ENCODE results near the gene SLC7A14.
A peak's percentile ranks its signal among the peaks of the same experiment; 100 is the strongest.

Gene SLC7A14

DNA sequence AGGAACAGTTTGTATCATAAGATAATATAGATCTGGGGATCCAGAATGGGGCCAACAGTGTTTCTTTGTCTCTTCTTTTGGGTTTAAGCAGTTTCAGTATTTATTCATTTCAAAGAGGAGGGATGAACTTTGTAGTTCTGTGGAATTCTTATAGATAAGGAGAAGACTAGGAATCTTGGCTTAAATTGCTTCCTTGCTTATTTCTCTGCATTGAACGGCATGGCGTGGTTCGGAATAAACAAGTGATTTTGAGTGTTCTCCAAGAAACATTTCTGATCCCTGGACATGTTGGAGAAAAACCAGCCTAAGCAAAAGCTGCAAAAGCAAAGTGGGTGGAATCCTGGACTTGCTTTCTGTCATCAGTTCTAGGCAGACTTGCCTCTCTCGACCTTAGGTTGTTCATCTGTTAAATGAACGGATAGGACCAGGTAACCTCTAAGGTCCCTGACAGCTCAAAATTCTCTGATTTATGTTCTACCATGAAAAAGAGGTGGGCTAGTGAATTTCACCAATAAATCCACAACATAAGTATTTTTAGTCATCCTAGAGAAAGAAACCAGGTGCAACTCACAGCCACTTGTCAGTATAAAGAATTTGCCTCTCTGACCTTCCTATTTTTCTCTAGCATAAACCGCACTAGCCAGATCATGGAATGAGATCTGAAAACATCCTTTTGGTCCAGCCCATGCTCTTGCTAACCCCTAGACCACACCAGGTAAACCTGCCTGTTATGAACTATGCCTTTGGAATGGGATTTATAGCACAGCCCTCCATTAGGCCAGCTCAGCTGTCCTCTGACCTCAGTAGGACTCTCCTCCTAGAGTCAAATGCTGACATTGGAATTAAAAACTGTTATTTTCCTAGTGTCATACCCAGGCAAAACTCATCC, 88.4 kb downstream of the SLC7A14 start:
- no peak for DNase-seq (ENCODE audit: low spot score)

DNA sequence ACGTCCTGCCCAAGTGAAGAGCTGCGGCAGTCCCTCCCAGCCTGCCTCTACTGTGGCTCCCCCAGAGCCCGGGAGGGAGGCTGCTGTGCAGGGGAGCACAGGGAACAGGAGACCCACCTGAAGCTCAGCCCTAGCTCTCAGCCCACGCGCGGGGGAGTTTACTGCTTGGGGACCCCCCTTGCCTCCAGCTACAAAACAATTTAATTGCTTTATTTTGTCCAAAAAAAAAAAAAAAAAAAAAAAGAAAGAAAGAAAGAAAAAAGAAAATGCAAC, 89.1 kb downstream of the SLC7A14 start:
- DNase-seq (ENCODE audit: low spot score), result no peak

GRCh38 chr3:170496026-170496867, 89.6 kb downstream of the SLC7A14 start:
- no peak for DNase-seq (ENCODE audit: low spot score)

DNA sequence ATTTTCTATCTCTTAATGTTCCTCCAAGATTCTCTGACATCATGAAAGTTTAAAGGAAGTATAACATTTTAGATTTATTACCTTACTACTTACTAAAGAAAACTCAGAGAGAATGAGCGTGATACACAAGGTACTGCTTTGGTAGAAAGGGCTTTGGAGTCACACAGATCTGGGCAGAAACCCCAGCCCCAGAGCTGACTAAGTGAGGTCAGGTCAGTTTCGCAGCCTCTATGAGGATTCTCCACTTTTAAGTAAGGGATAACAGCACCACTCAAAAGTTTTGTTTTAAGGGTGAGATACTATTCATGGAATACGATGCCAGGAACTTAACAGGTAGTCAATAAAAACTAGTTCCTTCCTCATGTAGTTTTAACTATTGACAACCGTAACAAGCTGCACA, 91.1 kb downstream of the SLC7A14 start:
- DNase-seq (ENCODE audit: low spot score), result no peak

DNA sequence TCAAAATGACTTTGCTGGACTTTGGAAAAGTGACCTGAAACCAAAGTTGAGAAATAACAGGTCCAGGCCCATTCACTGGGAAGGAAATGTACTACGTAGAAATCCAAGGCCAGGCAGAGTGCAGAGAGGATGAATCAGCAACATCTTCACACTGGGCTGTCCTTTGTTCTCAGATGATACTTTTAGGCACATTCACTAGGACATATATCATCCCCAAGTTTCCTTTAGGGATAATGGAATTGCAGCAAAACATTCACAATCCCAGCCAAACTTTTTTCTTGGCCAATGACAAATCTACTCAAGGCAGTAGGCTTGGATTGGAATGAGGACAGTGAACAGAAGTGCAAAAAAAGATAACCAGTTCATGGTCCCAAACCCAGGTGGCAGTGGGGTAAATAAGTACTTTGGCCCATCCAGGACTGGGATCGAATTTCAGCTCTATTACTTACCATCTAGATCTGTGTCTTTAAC, 92.1 kb downstream of the SLC7A14 start:
- DNase-seq (ENCODE audit: low spot score), result peak; percentile 84

GRCh38 chr3:170491901-170492300, 94.0 kb downstream of the SLC7A14 start:
- no peak for DNase-seq (ENCODE audit: low spot score)

DNA sequence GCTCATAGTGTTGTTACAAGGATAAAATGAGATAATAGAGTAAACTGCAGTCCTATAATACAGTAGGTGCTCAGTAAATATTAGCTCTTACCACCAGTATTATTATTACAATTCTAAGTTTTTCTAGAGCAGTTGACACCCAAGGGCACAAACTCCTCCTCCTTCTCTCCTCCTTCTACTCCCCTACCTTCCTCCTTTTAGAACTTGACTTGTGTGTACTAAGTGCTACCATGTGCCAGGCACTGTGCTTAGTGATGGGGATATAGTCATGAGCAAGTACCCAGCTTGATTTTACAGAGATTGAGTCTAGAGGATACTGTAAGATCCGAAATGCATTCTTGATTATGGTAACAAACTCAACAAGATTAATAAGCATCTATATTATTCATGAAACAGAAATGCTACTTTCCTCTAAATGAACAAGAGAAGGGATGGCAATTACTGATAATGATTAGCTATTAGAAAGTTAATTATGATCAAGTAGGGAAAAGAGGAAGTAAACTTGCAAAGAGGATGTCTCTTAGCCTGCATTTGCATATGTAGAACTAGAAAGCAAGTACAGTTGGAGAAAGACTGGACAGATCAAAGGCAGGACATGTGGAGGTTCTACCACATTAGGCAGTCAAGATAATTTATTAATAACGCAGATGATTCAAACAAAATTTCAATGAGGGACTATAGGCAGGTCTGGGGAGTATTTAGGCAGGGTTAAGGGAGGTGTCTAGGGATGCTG, 94.9 kb downstream of the SLC7A14 start:
- no peak for DNase-seq (ENCODE audit: low spot score)

DNA sequence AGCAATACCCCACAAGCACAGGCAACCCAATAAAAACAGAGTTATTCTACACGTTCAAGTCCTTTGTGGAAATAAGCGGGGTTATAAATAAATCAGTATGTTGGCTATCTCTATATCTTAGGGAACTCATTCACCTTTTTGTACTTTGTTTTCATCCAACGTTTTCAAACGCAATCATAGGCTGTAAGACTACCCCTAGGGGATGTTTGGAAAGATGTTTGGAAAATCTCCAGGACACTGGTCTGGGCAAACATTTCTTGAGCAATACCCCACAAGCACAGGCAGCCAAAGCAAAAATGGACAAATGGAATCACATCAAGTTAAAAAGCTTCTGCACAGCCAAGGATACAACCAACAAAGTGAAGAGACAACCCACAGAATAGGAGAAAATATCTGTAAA, 97.1 kb downstream of the SLC7A14 start:
- DNase-seq (ENCODE audit: low spot score), result no peak

GRCh38 chr3:170487031-170487430, 98.8 kb downstream of the SLC7A14 start:
- DNase-seq (ENCODE audit: low spot score), result no peak

- DNase-seq (ENCODE audit: low spot score), result no peak
Observed at GRCh38 chr3:170486398-170486797, 99.5 kb downstream of the SLC7A14 start.

GRCh38 chr3:170485696-170486095, 100.2 kb downstream of the SLC7A14 start:
- no peak for DNase-seq (ENCODE audit: low spot score)

DNA sequence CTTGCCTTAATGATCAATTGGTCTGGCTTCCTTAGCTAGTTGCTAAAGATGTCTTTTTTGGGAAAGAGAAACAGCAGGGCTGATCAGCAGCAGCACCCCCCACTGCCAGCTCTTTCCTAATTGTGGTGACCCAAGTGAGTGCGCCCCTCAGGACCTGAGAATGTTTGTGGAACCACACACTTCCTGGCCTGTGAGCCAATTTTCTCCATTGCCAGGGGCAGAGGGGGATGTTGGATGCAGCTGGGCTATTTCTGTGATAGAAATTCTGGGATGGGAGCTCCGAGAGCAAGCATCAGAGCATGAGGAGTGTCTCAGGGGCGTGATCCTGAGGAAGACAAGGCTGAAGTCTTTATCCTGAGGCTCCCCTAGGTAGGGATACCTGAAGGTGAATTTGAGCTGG, 100.6 kb downstream of the SLC7A14 start:
- no peak for DNase-seq (ENCODE audit: low spot score)

DNA sequence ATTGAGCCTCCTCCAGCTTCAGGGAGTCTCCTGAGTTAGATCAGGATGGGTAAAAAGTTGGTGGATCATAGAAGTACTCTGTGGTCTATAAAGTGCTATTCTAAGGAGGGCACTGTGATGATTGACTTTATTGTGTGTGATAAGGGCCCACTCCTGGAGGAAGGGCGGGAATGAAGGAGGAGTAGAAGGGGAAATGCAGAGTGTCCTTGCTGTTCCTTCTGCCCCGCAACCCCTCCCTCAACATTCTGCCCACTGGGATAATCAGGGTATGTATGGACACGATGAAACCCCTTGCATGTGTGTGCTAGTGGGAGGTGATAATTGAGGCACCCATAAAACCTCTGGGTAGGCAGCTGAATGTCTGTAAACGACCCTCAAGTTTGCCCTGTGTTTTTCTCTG, 101.0 kb downstream of the SLC7A14 start:
- DNase-seq (ENCODE audit: low spot score), result no peak

GRCh38 chr3:170483485-170484262, 102.2 kb downstream of the SLC7A14 start:
- no peak for DNase-seq (ENCODE audit: low spot score)

GRCh38 chr3:170482199-170482598, 103.7 kb downstream of the SLC7A14 start:
- no peak for DNase-seq (ENCODE audit: low spot score)

- no peak for DNase-seq (ENCODE audit: low spot score)
Observed at GRCh38 chr3:170480111-170480510, 105.8 kb downstream of the SLC7A14 start.

DNA sequence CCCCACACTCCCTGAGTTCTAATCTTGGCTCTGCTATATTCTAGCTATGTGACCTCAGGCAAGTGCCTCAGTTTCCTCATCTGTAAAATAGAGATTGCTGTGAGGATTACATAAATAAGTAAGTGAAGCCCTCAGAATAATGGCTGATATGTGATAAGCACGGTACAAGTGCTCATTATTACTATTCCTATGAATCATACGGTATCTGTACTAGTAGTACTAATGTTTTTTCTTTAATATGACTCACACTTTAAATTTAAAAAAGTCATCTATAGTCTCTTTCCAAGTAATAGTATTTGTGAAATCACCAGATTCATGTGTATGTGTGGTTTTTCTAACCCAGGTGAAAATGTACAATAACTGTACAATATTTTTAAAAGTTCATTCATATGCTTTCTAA, 108.5 kb downstream of the SLC7A14 start:
- no peak for DNase-seq (ENCODE audit: low spot score)

DNA sequence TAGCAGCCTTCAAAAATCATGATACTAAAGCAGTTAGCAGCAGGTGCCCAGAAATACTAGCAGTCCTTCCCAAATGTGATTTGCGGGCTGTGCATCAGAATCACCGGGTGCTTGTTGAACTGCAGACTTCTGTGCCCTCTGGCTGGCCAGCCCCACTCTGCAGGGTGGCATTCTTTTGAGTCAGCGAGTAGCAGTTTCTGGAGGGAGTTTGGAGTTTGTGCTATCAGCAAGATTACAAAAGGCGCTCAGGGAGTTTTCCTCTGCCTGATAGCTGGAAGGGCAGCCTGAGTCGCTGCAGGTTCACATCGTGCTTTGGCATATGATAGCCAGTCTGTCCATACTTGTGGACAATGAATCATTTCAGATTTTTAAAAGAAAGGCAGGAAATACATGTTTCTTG, 109.6 kb downstream of the SLC7A14 start:
- no peak for DNase-seq (ENCODE audit: low spot score)

- DNase-seq (ENCODE audit: low spot score), result no peak
Observed at GRCh38 chr3:170475092-170475685, 110.7 kb downstream of the SLC7A14 start.

DNA sequence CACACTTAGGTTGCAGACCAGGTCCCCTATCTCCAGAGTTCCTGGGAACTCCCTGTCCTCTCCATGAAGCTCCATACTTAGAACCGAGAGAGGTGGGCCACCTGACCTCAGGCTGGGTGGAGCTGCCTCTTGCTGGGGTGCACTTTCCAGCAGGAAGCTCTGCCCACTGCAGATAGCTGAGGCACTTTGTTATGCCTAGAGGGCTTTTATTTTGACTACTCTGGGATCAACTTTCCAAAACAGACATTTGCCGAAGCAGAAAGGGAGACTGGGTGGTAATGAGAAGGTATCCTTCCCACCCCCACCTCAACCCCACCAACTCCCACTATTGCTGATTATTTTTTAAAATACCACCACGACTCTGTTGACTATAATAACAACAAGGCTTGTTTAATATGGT, 112.5 kb downstream of the SLC7A14 start:
- DNase-seq (ENCODE audit: low spot score), result no peak

GRCh38 chr3:170471149-170471548, 114.7 kb downstream of the SLC7A14 start:
- no peak for DNase-seq (ENCODE audit: low spot score)

Data from AG08395 (cell line).